Upper lobe of left lung (tissue), 4 donors: ENCODE measurements around the gene HEXA.

Experiments used
- POLR2A ChIP-seq, 4 donors: fragments of 450-650 bp; IDR thresholded peaks; one replicate each; pipeline ENCODE4 v1.5.1; 2016 to 2017; ENCODE audit warnings: antibody characterized with exemption in 4 of 4, mild to moderate bottlenecking in 2 of 4
- POLR2AphosphoS5 ChIP-seq, 2 donors: sonication (generic); formaldehyde crosslinking; IDR thresholded peaks; one replicate each; pipeline ENCODE4 v1.5.1; 2017; ENCODE audit warnings: antibody characterized with exemption in 2 of 2

- TF ChIP-seq POLR2AphosphoS5 (IDR thresholded peaks at IDR 0.05) (peak in 1 of 2 donors; percentile 64), POLR2A (IDR thresholded peaks at IDR 0.05) (no peak)
Measured at GRCh38 chr15:72358650-72359171, 17.1 kb downstream of the HEXA start.
